SK-N-SH treated with all-trans-retinoic acid at 6 μM for 48 hours (cell line): Measurements from ENCODE around the gene PSMG4.

Experiments
- ATAC-seq: fragments of 200-7000 bp; cut with Tn5 transposase; 3 replicates; pipeline ENCODE4 v1.9.1; 2020; ENCODE audit warnings: mild to moderate bottlenecking, moderate library complexity
- ARNTL ChIP-seq: fragments of 450-650 bp; formaldehyde crosslinking; IDR thresholded peaks from 2 replicates; pipeline ENCODE4 v1.5.0; 2020; ENCODE audit warnings: low read depth, mild to moderate bottlenecking, moderate library complexity, borderline replicate concordance
- CSDC2 ChIP-seq: fragments of 250-450 bp; sonication (Bioruptor Pico); IDR thresholded peaks from 2 replicates; pipeline ENCODE4 v1.5.0; 2020; ENCODE audit warnings: mild to moderate bottlenecking, moderate library complexity
- ESRRG ChIP-seq: fragments of 250-450 bp; sonication (Bioruptor Pico); IDR thresholded peaks from 2 replicates; pipeline ENCODE4 v1.6.1; 2021; ENCODE audit warnings: mild to moderate bottlenecking
- GLIS3 ChIP-seq: fragments of 250-450 bp; sonication (Bioruptor Pico); IDR thresholded peaks from 2 replicates; pipeline ENCODE4 v1.5.0; 2020; ENCODE audit warnings: mild to moderate bottlenecking, moderate library complexity
- ISL1 ChIP-seq: fragments of 250-450 bp; sonication (Bioruptor Pico); IDR thresholded peaks from 2 replicates; pipeline ENCODE4 v2.1.2; 2022; ENCODE audit warnings: mild to moderate bottlenecking, moderate library complexity
- POU6F1 ChIP-seq: fragments of 250-450 bp; sonication (Bioruptor Pico); IDR thresholded peaks from 2 replicates; pipeline ENCODE4 v1.8.0; 2021; ENCODE audit warnings: low read depth, mild to moderate bottlenecking, moderate library complexity, borderline replicate concordance
- PPARA ChIP-seq: fragments of 250-450 bp; sonication (Bioruptor Pico); IDR thresholded peaks from 2 replicates; pipeline ENCODE4 v1.5.0; 2020; ENCODE audit warnings: mild to moderate bottlenecking, borderline replicate concordance
- SNAI2 ChIP-seq: fragments of 250-450 bp; sonication (Bioruptor Pico); IDR thresholded peaks from 2 replicates; pipeline ENCODE4 v1.5.0; 2020; ENCODE audit warnings: mild to moderate bottlenecking, moderate library complexity
- TCF4 ChIP-seq: fragments of 250-450 bp; sonication (Bioruptor Pico); IDR thresholded peaks from 2 replicates; pipeline ENCODE4 v1.8.0; 2021; ENCODE audit warnings: mild to moderate bottlenecking, moderate library complexity, borderline replicate concordance
- TOX ChIP-seq: fragments of 250-450 bp; sonication (Bioruptor Pico); IDR thresholded peaks from 2 replicates; pipeline ENCODE4 v1.8.0; 2021; ENCODE audit warnings: mild to moderate bottlenecking, moderate library complexity, borderline replicate concordance
- TSHZ2 ChIP-seq: fragments of 250-450 bp; sonication (Bioruptor Pico); IDR thresholded peaks from 2 replicates; pipeline ENCODE4 v1.5.0; 2020; ENCODE audit warnings: mild to moderate bottlenecking, moderate library complexity
- ZC3H10 ChIP-seq: fragments of 250-450 bp; sonication (Bioruptor Pico); IDR thresholded peaks from 2 replicates; pipeline ENCODE4 v1.5.1; 2021; ENCODE audit warnings: mild to moderate bottlenecking, moderate library complexity
- ZFP3 ChIP-seq: fragments of 250-450 bp; sonication (Bioruptor Pico); IDR thresholded peaks from 2 replicates; pipeline ENCODE4 v1.5.0; 2020; ENCODE audit warnings: mild to moderate bottlenecking, moderate library complexity
- ZFP30 ChIP-seq: fragments of 450-650 bp; formaldehyde crosslinking; IDR thresholded peaks from 2 replicates; pipeline ENCODE4 v1.5.0; 2022; ENCODE audit warnings: mild to moderate bottlenecking, moderate library complexity
- ZNF565 ChIP-seq: fragments of 450-650 bp; formaldehyde crosslinking; conservative IDR thresholded peaks from 2 replicates; pipeline ENCODE4 v1.5.0; 2020; ENCODE audit warnings: low read depth, mild to moderate bottlenecking, moderate library complexity
- ZNF70 ChIP-seq: fragments of 450-650 bp; formaldehyde crosslinking; IDR thresholded peaks from 2 replicates; pipeline ENCODE4 v1.5.0; 2020; ENCODE audit warnings: mild to moderate bottlenecking, moderate library complexity
- ZNF8 ChIP-seq: fragments of 450-650 bp; formaldehyde crosslinking; IDR thresholded peaks from 2 replicates; pipeline ENCODE4 v1.5.0; 2020; ENCODE audit warnings: mild to moderate bottlenecking, moderate library complexity
- TF ChIP-seq, protein P1 (sequence below): fragments of 250-450 bp; sonication (Bioruptor Pico); IDR thresholded peaks from 2 replicates; pipeline ENCODE4 v1.5.1; 2021; ENCODE audit warnings: mild to moderate bottlenecking, moderate library complexity
- TF ChIP-seq, protein P2 (sequence below): fragments of 250-450 bp; sonication (Bioruptor Pico); IDR thresholded peaks from 2 replicates; pipeline ENCODE4 v1.5.1; 2020; ENCODE audit warnings: low read depth, mild to moderate bottlenecking, moderate library complexity
- TF ChIP-seq, protein P3 (sequence below): fragments of 250-450 bp; sonication (Bioruptor Pico); IDR thresholded peaks from 2 replicates; pipeline ENCODE4 v1.8.0; 2020; ENCODE audit warnings: mild to moderate bottlenecking, moderate library complexity, borderline replicate concordance

Gene PSMG4

DNA sequence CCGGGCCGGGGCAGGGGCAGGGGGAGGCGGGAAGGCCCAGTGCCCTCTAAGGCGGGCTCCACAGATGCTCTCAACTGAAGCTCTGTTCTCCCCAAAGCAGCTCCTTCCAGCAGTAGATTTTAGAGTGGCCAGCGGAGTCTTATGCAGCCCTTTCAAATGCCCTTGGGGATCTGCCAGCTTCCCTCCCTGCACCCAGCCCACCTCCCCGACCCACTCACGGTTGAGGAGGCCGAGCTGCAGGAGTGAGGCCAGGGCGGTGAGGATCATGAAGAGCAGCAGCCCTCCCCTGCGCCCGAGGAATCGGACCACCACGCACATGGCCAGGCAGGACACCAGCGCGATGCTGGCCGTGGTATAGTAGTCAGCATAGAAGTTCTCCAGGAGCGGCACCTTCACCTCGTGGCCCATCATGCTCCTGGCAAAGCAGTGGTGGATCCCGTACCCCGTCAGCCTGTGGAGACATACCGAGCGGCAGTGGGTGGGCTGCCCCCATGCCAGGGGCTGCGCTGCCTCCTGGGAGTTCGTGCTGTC lies 28.0 kb downstream of the PSMG4 start:
- TF ChIP-seq, protein P1, sequence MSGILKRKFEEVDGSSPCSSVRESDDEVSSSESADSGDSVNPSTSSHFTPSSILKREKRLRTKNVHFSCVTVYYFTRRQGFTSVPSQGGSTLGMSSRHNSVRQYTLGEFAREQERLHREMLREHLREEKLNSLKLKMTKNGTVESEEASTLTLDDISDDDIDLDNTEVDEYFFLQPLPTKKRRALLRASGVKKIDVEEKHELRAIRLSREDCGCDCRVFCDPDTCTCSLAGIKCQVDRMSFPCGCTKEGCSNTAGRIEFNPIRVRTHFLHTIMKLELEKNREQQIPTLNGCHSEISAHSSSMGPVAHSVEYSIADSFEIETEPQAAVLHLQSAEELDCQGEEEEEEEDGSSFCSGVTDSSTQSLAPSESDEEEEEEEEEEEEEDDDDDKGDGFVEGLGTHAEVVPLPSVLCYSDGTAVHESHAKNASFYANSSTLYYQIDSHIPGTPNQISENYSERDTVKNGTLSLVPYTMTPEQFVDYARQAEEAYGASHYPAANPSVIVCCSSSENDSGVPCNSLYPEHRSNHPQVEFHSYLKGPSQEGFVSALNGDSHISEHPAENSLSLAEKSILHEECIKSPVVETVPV: no peak
- TF ChIP-seq TOX (CRISPR knock-in tag) (no peak), TCF4 (CRISPR knock-in tag) (no peak)
- no peak for ATAC-seq

DNA sequence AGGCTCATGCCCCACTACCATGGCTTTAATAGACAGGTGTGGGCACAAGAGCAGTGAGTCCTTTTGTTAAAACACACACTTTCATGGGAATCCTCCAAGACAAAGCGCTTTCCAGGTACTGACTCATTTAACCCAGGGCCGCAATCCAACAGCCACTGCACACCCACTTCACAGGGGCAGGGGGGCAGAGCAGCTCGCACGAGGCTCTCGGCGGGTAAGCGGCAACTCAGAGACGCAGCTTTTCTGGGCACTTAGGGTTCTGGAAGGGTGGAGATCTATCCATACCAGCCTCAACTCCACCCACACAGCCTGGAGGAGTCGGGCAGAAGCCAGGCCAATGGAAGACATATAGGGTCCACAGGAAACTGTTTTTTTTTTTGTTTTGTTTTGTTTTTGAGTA lies 28.6 kb downstream of the PSMG4 start:
- ATAC-seq: no peak
- no peak for TF ChIP-seq ZNF8
- no peak for TF ChIP-seq ZFP30 (CRISPR knock-in tag)
- TF ChIP-seq ESRRG (CRISPR knock-in tag): no peak

GRCh38 chr6:3287976-3288707 lies 29.4 kb downstream of the PSMG4 start:
- ATAC-seq: no peak
- TF ChIP-seq GLIS3 (CRISPR knock-in tag) (no peak), ZFP30 (CRISPR knock-in tag) (no peak), SNAI2 (no peak), TOX (CRISPR knock-in tag) (no peak), POU6F1 (CRISPR knock-in tag) (no peak), ZC3H10 (CRISPR knock-in tag) (no peak), ZNF70 (CRISPR knock-in tag) (no peak), CSDC2 (CRISPR knock-in tag) (no peak), ESRRG (CRISPR knock-in tag) (no peak), TCF4 (CRISPR knock-in tag) (no peak), ZFP3 (CRISPR knock-in tag) (no peak), ARNTL (CRISPR knock-in tag) (no peak), ZNF8 (no peak), PPARA (no peak), ISL1 (no peak), ZNF565 (CRISPR knock-in tag) (no peak), TSHZ2 (CRISPR knock-in tag) (no peak)
- TF ChIP-seq, protein P2, sequence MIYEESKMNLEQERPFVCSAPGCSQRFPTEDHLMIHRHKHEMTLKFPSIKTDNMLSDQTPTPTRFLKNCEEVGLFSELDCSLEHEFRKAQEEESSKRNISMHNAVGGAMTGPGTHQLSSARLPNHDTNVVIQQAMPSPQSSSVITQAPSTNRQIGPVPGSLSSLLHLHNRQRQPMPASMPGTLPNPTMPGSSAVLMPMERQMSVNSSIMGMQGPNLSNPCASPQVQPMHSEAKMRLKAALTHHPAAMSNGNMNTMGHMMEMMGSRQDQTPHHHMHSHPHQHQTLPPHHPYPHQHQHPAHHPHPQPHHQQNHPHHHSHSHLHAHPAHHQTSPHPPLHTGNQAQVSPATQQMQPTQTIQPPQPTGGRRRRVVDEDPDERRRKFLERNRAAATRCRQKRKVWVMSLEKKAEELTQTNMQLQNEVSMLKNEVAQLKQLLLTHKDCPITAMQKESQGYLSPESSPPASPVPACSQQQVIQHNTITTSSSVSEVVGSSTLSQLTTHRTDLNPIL: no peak
- TF ChIP-seq, protein P1: no peak
- TF ChIP-seq, protein P3, sequence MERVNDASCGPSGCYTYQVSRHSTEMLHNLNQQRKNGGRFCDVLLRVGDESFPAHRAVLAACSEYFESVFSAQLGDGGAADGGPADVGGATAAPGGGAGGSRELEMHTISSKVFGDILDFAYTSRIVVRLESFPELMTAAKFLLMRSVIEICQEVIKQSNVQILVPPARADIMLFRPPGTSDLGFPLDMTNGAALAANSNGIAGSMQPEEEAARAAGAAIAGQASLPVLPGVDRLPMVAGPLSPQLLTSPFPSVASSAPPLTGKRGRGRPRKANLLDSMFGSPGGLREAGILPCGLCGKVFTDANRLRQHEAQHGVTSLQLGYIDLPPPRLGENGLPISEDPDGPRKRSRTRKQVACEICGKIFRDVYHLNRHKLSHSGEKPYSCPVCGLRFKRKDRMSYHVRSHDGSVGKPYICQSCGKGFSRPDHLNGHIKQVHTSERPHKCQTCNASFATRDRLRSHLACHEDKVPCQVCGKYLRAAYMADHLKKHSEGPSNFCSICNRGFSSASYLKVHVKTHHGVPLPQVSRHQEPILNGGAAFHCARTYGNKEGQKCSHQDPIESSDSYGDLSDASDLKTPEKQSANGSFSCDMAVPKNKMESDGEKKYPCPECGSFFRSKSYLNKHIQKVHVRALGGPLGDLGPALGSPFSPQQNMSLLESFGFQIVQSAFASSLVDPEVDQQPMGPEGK (CRISPR knock-in tag): no peak
- TF ChIP-seq, all 23 proteins: peak for 0
